Fibroblast of skin of left quadriceps (primary cell): ENCODE data around the gene ATG13.

Experiments
- DNase-seq, 2 experiments: peaks; one replicate each; pipeline ENCODE4 v3.0.0-alpha.2; 2013; ENCODE audit warnings: low read depth in 2 of 2

Gene ATG13

GRCh38 chr11:46675949-46676348 lies 58.6 kb downstream of the ATG13 start:
- no peak for DNase-seq

GRCh38 chr11:46676436-46677158 lies 59.2 kb downstream of the ATG13 start:
- no peak for DNase-seq

GRCh38 chr11:46677169-46677568 lies 59.8 kb downstream of the ATG13 start:
- no peak for DNase-seq

- DNase-seq = no peak
Observed at GRCh38 chr11:46677991-46678740, 60.8 kb downstream of the ATG13 start.

- no peak for DNase-seq
Observed at GRCh38 chr11:46678741-46679130, 61.4 kb downstream of the ATG13 start.

GRCh38 chr11:46679241-46680163 lies 62.1 kb downstream of the ATG13 start:
- no peak for DNase-seq

GRCh38 chr11:46680164-46680760 lies 62.9 kb downstream of the ATG13 start:
- DNase-seq = no peak

GRCh38 chr11:46680815-46681214 lies 63.5 kb downstream of the ATG13 start:
- no peak for DNase-seq

- DNase-seq = no peak
Observed at GRCh38 chr11:46681814-46682213, 64.5 kb downstream of the ATG13 start.

GRCh38 chr11:46682773-46683752 lies 65.7 kb downstream of the ATG13 start:
- DNase-seq = no peak

GRCh38 chr11:46684367-46684766 lies 67.0 kb downstream of the ATG13 start:
- DNase-seq = no peak

- DNase-seq = no peak
Observed at GRCh38 chr11:46686886-46687795, 69.8 kb downstream of the ATG13 start.

GRCh38 chr11:46690702-46691101 lies 73.3 kb downstream of the ATG13 start:
- no peak for DNase-seq

GRCh38 chr11:46692450-46692849 lies 75.1 kb downstream of the ATG13 start:
- no peak for DNase-seq

GRCh38 chr11:46693597-46694012 lies 76.3 kb downstream of the ATG13 start:
- no peak for DNase-seq

GRCh38 chr11:46694072-46694471 lies 76.7 kb downstream of the ATG13 start:
- DNase-seq = no peak

GRCh38 chr11:46694607-46695006 lies 77.3 kb downstream of the ATG13 start:
- no peak for DNase-seq

- no peak for DNase-seq
Observed at GRCh38 chr11:46695345-46696211, 78.2 kb downstream of the ATG13 start.

- DNase-seq = no peak
Observed at GRCh38 chr11:46696212-46696558, 78.8 kb downstream of the ATG13 start.
